ENCODE results near the gene PDPR.

Gene PDPR

DNA sequence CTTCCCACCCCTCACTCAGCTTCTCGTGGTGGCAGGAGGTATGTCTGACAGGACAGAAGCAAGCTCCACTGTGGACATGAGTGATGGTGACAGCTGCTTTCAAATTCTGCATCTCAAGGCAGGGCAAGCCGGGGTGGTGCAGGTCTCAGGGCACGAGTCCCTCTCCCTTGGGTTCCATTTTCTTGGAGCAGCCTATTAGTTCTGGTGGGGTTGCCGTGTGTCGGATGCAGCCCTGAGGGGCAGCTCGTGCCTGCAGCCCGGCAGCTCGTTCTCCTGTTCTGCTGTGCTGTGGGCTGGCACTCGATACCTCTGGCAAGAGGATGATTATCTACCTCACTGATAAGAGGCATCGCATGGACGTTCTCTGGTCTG is 43.0 kb downstream of the PDPR start:
- peaks cover 2% of the 10 kb centered on the region for H3K79me2 ChIP-seq
- H3K27me3 ChIP-seq (ENCODE audit: control insufficient read depth, insufficient read depth, low read length): no peaks in the 10 kb centered on the region
- H3K9ac ChIP-seq: no peak overlapping the region
- TF ChIP-seq, protein P1, sequence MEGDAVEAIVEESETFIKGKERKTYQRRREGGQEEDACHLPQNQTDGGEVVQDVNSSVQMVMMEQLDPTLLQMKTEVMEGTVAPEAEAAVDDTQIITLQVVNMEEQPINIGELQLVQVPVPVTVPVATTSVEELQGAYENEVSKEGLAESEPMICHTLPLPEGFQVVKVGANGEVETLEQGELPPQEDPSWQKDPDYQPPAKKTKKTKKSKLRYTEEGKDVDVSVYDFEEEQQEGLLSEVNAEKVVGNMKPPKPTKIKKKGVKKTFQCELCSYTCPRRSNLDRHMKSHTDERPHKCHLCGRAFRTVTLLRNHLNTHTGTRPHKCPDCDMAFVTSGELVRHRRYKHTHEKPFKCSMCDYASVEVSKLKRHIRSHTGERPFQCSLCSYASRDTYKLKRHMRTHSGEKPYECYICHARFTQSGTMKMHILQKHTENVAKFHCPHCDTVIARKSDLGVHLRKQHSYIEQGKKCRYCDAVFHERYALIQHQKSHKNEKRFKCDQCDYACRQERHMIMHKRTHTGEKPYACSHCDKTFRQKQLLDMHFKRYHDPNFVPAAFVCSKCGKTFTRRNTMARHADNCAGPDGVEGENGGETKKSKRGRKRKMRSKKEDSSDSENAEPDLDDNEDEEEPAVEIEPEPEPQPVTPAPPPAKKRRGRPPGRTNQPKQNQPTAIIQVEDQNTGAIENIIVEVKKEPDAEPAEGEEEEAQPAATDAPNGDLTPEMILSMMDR (IDR thresholded peaks at IDR 0.05): no peak
- no peak overlapping the region for H3K4me2 ChIP-seq (ENCODE audit: low read length)
- H2AFZ ChIP-seq: no peak overlapping the region
- H3K36me3 ChIP-seq (ENCODE audit: control insufficient read depth, insufficient read depth, low read length): no peaks in the 10 kb centered on the region
- H3K4me1 ChIP-seq: no peaks in the 10 kb centered on the region
- no peak overlapping the region for H3K27ac ChIP-seq
- no peaks in the 10 kb centered on the region for H3K9me3 ChIP-seq (ENCODE audit: control insufficient read depth, low read length)
- no peak overlapping the region for H3K4me3 ChIP-seq (ENCODE audit: low read depth, low read length)

DNA sequence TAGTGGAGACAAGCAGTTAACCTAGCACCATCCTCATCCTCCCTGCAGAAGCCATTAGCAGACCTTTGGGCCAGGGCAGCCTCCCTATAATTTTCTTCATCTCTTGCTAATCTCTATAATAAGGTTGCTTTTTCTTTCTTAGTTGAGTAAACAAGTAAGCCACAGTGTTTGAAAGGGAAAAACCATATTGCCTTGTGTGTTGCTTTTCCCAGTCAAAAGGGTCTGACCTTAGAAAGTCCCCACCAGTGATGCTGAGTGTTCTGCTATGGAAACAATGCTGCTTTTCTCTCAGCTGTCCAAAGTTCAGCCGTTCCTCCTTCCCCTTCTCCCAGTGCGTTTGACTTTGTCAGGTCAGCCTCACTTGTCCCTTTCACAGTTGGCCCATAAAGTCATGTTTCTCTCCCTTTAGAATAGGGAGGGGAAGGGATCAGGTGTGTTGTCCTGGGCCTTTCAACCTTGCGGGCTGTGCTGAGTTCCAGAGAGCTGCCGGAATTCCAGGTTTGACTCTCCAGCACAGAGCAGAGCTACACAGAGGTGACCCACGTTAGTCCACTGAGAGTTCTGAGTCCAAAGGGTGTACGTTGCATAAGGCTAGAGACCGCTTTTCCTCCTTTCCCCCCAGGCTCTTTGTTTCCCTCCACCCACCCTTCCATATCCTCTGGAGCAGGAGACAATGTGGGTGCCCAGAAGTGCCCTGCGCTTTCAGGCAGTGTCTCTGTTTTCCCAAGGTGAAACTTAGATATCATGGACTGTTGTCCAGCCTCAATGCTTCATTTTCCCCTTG is 43.5 kb downstream of the PDPR start:
- H2AFZ ChIP-seq: no peak overlapping the region
- no peak overlapping the region for H3K4me2 ChIP-seq (ENCODE audit: low read length)
- no peaks in the 10 kb centered on the region for H3K27me3 ChIP-seq (ENCODE audit: control insufficient read depth, insufficient read depth, low read length)
- H3K9me3 ChIP-seq (ENCODE audit: control insufficient read depth, low read length): no peaks in the 10 kb centered on the region
- H3K9ac ChIP-seq: no peak overlapping the region
- H3K36me3 ChIP-seq (ENCODE audit: control insufficient read depth, insufficient read depth, low read length): no peaks in the 10 kb centered on the region
- H3K79me2 ChIP-seq: peaks cover 2% of the 10 kb centered on the region
- no peak overlapping the region for H3K4me3 ChIP-seq (ENCODE audit: low read depth, low read length)
- TF ChIP-seq, protein P1 (IDR thresholded peaks at IDR 0.05): no peak
- H3K27ac ChIP-seq: no peak overlapping the region
- no peaks in the 10 kb centered on the region for H3K4me1 ChIP-seq

DNA sequence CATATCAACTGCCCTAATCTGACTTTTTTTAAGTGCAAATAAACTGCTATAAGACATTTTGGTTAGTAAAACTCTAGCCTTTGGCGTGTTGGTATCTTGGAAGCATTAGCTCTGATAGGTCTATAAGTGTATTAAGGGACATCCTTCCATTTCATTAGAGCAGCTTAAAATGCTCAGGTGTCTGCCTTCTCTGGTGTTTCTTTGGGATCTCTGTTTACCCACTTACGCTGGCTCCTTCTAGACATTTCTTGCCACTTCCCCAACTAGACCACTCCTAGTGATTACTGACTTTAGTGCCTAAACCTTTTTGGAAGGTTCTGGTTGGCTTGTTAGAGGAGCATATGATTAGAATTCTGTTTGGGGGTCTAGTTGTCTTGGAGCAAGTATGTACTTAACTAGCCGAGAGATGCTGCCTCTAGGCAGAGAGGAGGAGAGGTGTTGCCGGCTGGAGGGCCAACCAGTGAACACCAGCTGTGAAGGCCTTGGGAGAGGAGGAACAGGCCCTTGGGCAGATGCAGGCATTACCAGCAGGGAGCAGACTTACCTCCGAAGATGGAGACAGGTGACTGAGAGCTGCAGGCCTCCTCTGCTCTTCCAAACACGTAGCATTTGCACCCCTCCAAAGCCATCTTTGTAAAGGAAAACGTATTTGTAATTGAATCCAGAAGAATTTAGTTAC is 44.3 kb downstream of the PDPR start:
- Histone ChIP-seq H3K9me3 (ENCODE audit: control insufficient read depth, low read length) (no peaks in the 10 kb centered on the region), H3K4me1 (no peaks in the 10 kb centered on the region), H3K4me2 (ENCODE audit: low read length) (no peak overlapping the region), H3K79me2 (no peaks in the 10 kb centered on the region), H3K4me3 (ENCODE audit: low read depth, low read length) (no peak overlapping the region), H2AFZ (no peak overlapping the region), H3K27ac (no peak overlapping the region), H3K27me3 (ENCODE audit: control insufficient read depth, insufficient read depth, low read length) (no peaks in the 10 kb centered on the region), H3K36me3 (ENCODE audit: control insufficient read depth, insufficient read depth, low read length) (no peaks in the 10 kb centered on the region), H3K9ac (no peak overlapping the region)
- TF ChIP-seq, protein P1 (IDR thresholded peaks at IDR 0.05): no peak

DNA sequence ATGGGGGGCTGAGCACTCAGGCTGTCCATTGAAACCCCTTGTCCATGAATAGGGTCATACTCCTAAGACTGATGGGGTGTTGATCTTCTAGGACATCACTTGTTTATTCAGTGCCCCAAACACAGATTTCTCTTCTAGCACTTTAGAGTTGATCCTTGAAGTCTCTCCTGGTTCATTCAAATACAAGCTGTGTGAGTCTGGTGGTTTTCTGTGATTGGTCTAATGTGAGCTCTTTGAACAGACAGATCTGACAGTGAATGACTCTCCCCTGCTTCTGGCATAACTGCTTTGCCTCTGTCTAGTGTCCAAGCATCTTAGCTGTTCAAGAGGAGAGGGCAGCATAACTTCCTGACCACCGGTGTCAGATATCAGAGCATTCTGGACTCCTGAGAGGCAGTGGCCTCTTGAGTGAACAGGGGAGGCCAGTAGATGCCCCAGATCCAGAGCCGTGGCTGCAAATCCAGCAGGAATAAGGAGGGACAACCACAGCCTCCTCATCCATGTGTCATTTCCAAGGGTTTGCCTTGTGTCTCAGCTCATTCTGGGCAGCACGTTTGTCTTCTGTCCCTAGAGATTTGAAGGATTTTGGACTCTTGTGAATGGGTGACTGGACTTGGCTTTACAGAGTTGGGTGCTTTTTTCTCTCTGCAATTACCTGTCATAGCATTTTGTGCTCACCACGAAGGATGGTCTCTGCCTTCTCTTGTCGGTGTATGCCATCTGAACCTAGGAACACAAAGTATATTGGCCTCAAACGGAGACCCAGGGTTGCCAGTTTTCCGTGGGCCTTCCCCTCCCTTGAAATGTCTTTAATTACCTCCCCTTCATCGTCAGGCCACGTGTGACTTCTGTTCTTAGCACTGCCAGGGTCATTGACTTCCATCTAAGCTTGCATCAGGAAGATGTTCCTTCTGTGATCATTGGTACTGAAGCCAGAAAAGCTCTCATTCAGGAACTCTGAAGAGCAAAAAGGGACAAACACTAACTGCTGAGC is 45.5 kb downstream of the PDPR start:
- H3K79me2 ChIP-seq: no peaks in the 10 kb centered on the region
- H3K4me2 ChIP-seq (ENCODE audit: low read length): no peak overlapping the region
- H3K36me3 ChIP-seq (ENCODE audit: control insufficient read depth, insufficient read depth, low read length): no peaks in the 10 kb centered on the region
- TF ChIP-seq, protein P1 (IDR thresholded peaks at IDR 0.05): no peak
- H3K9ac ChIP-seq: no peak overlapping the region
- H2AFZ ChIP-seq: no peak overlapping the region
- no peaks in the 10 kb centered on the region for H3K4me1 ChIP-seq
- no peak overlapping the region for H3K27ac ChIP-seq
- H3K4me3 ChIP-seq (ENCODE audit: low read depth, low read length): no peak overlapping the region
- no peaks in the 10 kb centered on the region for H3K27me3 ChIP-seq (ENCODE audit: control insufficient read depth, insufficient read depth, low read length)
- H3K9me3 ChIP-seq (ENCODE audit: control insufficient read depth, low read length): no peaks in the 10 kb centered on the region
